Mammary epithelial cell (primary cell): Measurements from ENCODE around the gene RHOF.

Source experiments
- CTCF ChIP-seq, 2 donors: IDR thresholded peaks in 1 of 2; conservative IDR thresholded peaks in 1 of 2; 2 replicates each; pipeline ENCODE4 v1.5.1; 2011 to 2012; ENCODE audit warnings: inconsistent platforms in 2 of 2, low read length in 2 of 2, mild to moderate bottlenecking in 2 of 2, control low read depth in 1 of 2, low read depth in 1 of 2; ENCODE audit not compliant: insufficient read depth in 1 of 2; ENCODE audit errors: extremely low read depth in 1 of 2
- EZH2 ChIP-seq: IDR thresholded peaks from 2 replicates; pipeline ENCODE4 v1.6.1; 2012; ENCODE audit warnings: low read length, inconsistent platforms, borderline replicate concordance

- TF ChIP-seq CTCF (conservative IDR thresholded peaks at IDR 0.05 in 1 of 2, IDR thresholded peaks at IDR 0.05 in 1 of 2; ENCODE audit: extremely low read depth in 1 of 2, insufficient read depth in 1 of 2, low read depth in 1 of 2, low read length in 2 of 2) = no peak
- no peak for TF ChIP-seq EZH2
Observed at GRCh38 chr12:121781484-121781997, 11.9 kb downstream of the RHOF start.
